Liver (tissue), 9 donors: ENCODE results near the gene BLNK. TPM values are rescaled to one million over a fixed set of nuclear protein-coding genes. Genes with fewer than 3 reads are reported as not detected.

Experiments
- DNase-seq: peaks from one replicate; pipeline ENCODE4 v3.0.0-alpha.2; 2017; ENCODE audit warnings: low spot score
- H3K27ac ChIP-seq, 2 donors: one replicate each; pipeline ENCODE4 v1.7.0; 2013; ENCODE audit warnings: inconsistent platforms in 2 of 2, low read length in 2 of 2, control low read depth in 1 of 2, low read depth in 1 of 2, mild to moderate bottlenecking in 1 of 2
- H3K27me3 ChIP-seq, 4 donors: one replicate each; pipeline versions ENCODE4 v1.6.1 to v1.7.0; 2013; ENCODE audit warnings: low read length in 3 of 4, inconsistent platforms in 1 of 4, mild to moderate bottlenecking in 1 of 4, moderate library complexity in 1 of 4; ENCODE audit not compliant: control insufficient read depth in 4 of 4, insufficient read depth in 4 of 4
- H3K36me3 ChIP-seq, 4 donors: one replicate each; pipeline versions ENCODE4 v1.6.1 to v1.7.0; 2013; ENCODE audit warnings: low read length in 3 of 4, mild to moderate bottlenecking in 3 of 4, low read depth in 1 of 4, moderate library complexity in 1 of 4; ENCODE audit not compliant: control insufficient read depth in 4 of 4, insufficient read depth in 3 of 4
- H3K4me1 ChIP-seq, 4 donors: one replicate each; pipeline versions ENCODE4 v1.6.1 to v1.7.0; 2013; ENCODE audit warnings: low read length in 3 of 4, mild to moderate bottlenecking in 3 of 4, moderate library complexity in 1 of 4; ENCODE audit not compliant: control insufficient read depth in 4 of 4, insufficient read depth in 4 of 4
- H3K4me3 ChIP-seq, 3 donors: one replicate each; pipeline versions ENCODE4 v1.6.1 to v1.7.0; 2013; ENCODE audit warnings: low read length in 3 of 3, control low read depth in 1 of 3, low read depth in 1 of 3, mild to moderate bottlenecking in 1 of 3
- H3K9ac ChIP-seq, 2 donors: one replicate each; pipeline ENCODE4 v1.7.0; 2013; ENCODE audit warnings: low read length in 2 of 2, mild to moderate bottlenecking in 2 of 2, moderate library complexity in 2 of 2, control low read depth in 1 of 2, low read depth in 1 of 2
- H3K9me3 ChIP-seq, 4 donors: one replicate each; pipeline versions ENCODE4 v1.6.1 to v1.7.0; 2013; ENCODE audit warnings: low read length in 3 of 4; ENCODE audit not compliant: control insufficient read depth in 4 of 4
- CTCF ChIP-seq: fragments of 150-350 bp; IDR thresholded peaks from 2 replicates; pipeline ENCODE4 v1.5.1; 2017; ENCODE audit warnings: improper control_type of control experiment, low read depth, low read length; ENCODE audit not compliant: missing input control
- EGR1 ChIP-seq, 2 donors: IDR thresholded peaks; 2 replicates each; pipeline ENCODE4 v1.6.1; 2016 to 2018; ENCODE audit warnings: antibody characterized with exemption in 2 of 2, low read depth in 2 of 2
- HNF4A ChIP-seq, 2 donors: conservative IDR thresholded peaks; 2 replicates each; pipeline ENCODE4 v1.6.1; 2016; ENCODE audit warnings: antibody characterized with exemption in 2 of 2, mild to moderate bottlenecking in 2 of 2
- HNF4G ChIP-seq: IDR thresholded peaks from 2 replicates; pipeline ENCODE4 v1.6.1; 2016; ENCODE audit warnings: antibody characterized with exemption
- JUND ChIP-seq, 2 donors: IDR thresholded peaks; 2 replicates each; pipeline ENCODE4 v1.6.1; 2016; ENCODE audit warnings: antibody characterized with exemption in 2 of 2
- MAX ChIP-seq: IDR thresholded peaks from 2 replicates; pipeline ENCODE4 v1.6.1; 2016; ENCODE audit warnings: antibody characterized with exemption
- REST ChIP-seq: IDR thresholded peaks from 2 replicates; pipeline ENCODE4 v1.6.1; 2016; ENCODE audit warnings: antibody characterized with exemption, mild to moderate bottlenecking
- TAF1 ChIP-seq: conservative IDR thresholded peaks from 2 replicates; pipeline ENCODE4 v1.6.1; 2016; ENCODE audit warnings: antibody characterized with exemption, mild to moderate bottlenecking
- ZBTB33 ChIP-seq: IDR thresholded peaks from 2 replicates; pipeline ENCODE4 v1.6.1; 2016; ENCODE audit warnings: antibody characterized with exemption
- WGBS: extraction: QIAGEN DNeasy Blood & Tissue Kit; methylation state at CpG from one replicate; pipeline ENCODE4 v1.1.7; 2013; 5-methylcytosine and 5-hydroxymethylcytosine counted together
- polyA plus RNA-seq, 2 donors: library from polyadenylated mRNA; stranded (reverse) in 1 of 2; unstranded in 1 of 2; fragments of 200-250 nt in 1 of 2; fragments of >200 nt in 1 of 2; fragmentation: Nextera tagmentation in 1 of 2; extraction: Ambion mirVana in 1 of 2; gene quantifications; one replicate each; pipeline versions ENCODE4 v1.2.1 to v1.2.3, GENCODE V29; 2013 to 2015
- total RNA-seq, 2 donors: library from RNA; depleted of rRNA; stranded (reverse); fragments of >200 nt; gene quantifications; one replicate each; pipeline ENCODE4 v1.2.3, GENCODE V29; 2014
- donor health status: healthy.
- donor health status: healthy.
- donor health status: healthy.
- donor health status: healthy.
- donor health status: healthy.

BLNK gene
- total and polyA plus RNA-seq, 4 donors = 3.3 to 45.2 (median 14.5) TPM

- Histone ChIP-seq H3K27me3 (no peaks in the 10 kb centered on the region), H3K4me1 (no peaks in the 10 kb centered on the region), H3K9me3 (peaks cover 5 to 19% (median 9%) of the 10 kb centered on the region in 4 donors), H3K9ac (no peak overlapping the region), H3K36me3 (no peaks in the 10 kb centered on the region), H3K4me3 (no peak overlapping the region), H3K27ac (no peak overlapping the region)
- TF ChIP-seq HNF4G = no peak
- no peak for TF ChIP-seq JUND (IDR thresholded peaks at IDR 0.05)
- no peak for TF ChIP-seq TAF1
- no peak for TF ChIP-seq HNF4A (conservative IDR thresholded peaks at IDR 0.05)
- no peak for TF ChIP-seq MAX
- no peak for TF ChIP-seq ZBTB33
- no peak for TF ChIP-seq REST
- no peak for DNase-seq
- WGBS = 99% methylated on average over 1 of the region's 1 CpG
These were observed 94.4 kb downstream of the BLNK start for GRCh38 chr10:96176985-96177384.

- no peak overlapping the region for H3K4me3 ChIP-seq
- no peak for DNase-seq
- no peaks in the 10 kb centered on the region for H3K36me3 ChIP-seq
- no peak for TF ChIP-seq ZBTB33
- no peaks in the 10 kb centered on the region for H3K27me3 ChIP-seq
- peaks cover 7 to 27% (median 10%) of the 10 kb centered on the region in 4 donors for H3K9me3 ChIP-seq
- no peak overlapping the region for H3K9ac ChIP-seq
- no peak overlapping the region for H3K27ac ChIP-seq
- WGBS = 94% methylated on average over 1 of the region's 1 CpG
- no peaks in the 10 kb centered on the region for H3K4me1 ChIP-seq
These were observed 98.7 kb downstream of the BLNK start for GRCh38 chr10:96172666-96173065.

- H3K27ac ChIP-seq = no peak overlapping the region
- no peaks in the 10 kb centered on the region for H3K36me3 ChIP-seq
- H3K27me3 ChIP-seq = no peaks in the 10 kb centered on the region
- no peaks in the 10 kb centered on the region for H3K4me1 ChIP-seq
- H3K9me3 ChIP-seq = peaks cover 2 to 19% (median 4%) of the 10 kb centered on the region in 4 donors
- H3K9ac ChIP-seq = no peak overlapping the region
- no peak overlapping the region for H3K4me3 ChIP-seq
- TF ChIP-seq REST (no peak), EGR1 (IDR thresholded peaks at IDR 0.05; ENCODE audit: low read depth in 2 of 2) (no peak), CTCF (no peak), HNF4A (conservative IDR thresholded peaks at IDR 0.05) (no peak)
- DNase-seq = no peak
These were observed 101.1 kb downstream of the BLNK start for GRCh38 chr10:96170230-96170629.
